Hippocampal formation (tissue), 2 donors: Measurements from ENCODE around the gene HDAC9.

Experiments used
- DNase-seq, 2 donors: peaks; one replicate each; lab custom pipeline; 2025; lab: John Stamatoyannopoulos, UW

The HDAC9 gene

DNA sequence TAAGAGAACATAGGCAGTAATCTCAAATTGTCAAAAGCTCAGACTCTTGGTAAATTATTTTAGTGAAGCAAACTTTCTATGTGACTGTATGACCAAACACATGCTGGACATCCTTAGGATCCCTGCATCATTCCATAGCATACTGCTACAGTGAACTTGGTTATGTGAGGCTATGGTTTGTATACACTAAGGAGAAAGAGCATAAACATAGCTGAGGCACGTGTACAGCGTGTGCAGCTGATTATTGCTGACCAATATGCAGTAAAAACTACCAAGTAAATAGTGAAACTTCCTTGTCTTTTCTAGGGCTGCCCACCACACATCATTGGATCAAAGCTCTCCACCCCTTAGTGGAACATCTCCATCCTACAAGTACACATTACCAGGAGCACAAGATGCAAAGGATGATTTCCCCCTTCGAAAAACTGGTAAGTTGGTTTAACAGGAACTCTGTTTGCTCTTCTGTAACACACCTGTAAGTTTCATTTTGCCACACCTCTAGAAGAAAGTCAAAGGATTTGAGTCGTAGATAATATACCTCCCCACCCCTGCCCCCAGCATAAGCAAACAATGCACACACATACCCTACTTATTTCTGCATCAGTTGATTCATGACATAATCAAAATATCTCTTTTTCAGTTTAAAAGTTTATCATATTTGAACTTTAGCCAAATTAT, 98.2 kb downstream of the HDAC9 start:
- DNase-seq: no peak

DNA sequence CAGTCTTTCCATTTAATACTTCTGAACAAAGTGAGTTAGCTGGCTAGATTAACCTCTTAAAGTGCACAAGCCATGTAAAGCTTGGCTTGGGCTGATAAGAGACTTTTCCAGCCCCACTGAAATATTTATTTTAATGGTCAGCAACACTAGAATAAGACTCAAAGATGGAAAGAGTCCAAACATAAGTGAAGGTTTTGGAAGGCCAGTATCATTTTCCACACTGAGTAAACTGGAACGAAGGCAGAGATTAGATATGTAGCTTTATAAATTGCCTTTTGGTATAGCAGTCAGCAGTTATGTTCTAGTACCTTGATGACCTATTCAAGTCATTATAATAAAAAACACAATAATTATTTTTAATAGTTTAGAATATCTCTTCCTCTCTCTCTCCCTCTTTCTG, 102.2 kb downstream of the HDAC9 start:
- DNase-seq: no peak

DNA sequence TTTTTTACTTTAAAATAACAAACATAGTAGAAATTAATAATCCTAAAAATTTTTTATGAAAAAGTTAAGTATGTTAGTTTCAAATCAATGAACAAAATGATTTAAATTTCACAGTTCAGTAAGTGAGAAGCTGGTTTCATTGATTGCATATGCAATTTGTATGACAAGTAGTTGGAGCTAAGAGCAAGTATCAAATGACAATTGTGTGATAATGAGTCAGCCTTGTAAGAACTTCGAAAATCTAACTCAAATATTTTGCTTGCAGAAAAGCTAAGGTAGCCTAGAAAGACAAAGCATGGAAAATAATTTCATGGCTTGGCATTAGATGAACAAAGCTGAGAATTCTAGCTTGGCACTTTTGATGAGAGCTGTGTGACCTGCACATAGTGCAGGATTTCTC, 111.5 kb downstream of the HDAC9 start:
- no peak for DNase-seq

DNA sequence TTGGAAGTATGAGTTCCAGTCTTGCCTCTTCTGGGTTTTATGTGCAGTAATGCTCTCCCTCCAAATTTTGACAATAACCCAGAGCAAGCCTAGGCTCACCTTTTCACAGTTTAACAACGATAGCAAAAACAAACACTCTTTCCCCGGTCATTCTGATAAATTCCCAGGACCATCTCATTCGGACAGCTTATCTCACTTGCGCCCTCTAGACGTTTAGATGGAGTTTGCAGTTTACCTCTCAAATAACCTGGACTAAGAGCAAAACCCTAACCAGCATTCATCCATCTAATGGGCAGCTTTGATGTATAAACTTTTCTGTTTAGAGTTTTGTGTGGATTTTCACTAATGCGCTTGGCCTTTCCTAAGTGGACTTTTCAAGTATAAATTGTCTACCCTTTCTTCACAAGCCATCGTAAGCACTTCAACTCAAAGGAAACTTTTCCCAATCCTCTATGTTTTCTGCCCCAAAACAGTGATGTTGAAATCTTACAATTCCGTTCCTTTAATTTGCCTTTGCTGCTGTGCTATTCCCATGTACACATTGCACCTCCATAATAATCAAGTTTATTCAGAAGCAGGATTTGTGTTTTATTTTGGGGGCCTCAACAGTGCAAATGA, 114.9 kb downstream of the HDAC9 start:
- no peak for DNase-seq

- DNase-seq: no peak
Observed at GRCh38 chr7:18614841-18615240, 119.3 kb downstream of the HDAC9 start.

- no peak for DNase-seq
Observed at GRCh38 chr7:18619311-18619710, 123.8 kb downstream of the HDAC9 start.

GRCh38 chr7:18623389-18623788, 127.8 kb downstream of the HDAC9 start:
- no peak for DNase-seq

GRCh38 chr7:18624459-18624858, 128.9 kb downstream of the HDAC9 start:
- DNase-seq: no peak

- DNase-seq: no peak
Observed at GRCh38 chr7:18626086-18626485, 130.5 kb downstream of the HDAC9 start.

- no peak for DNase-seq
Observed at GRCh38 chr7:18626717-18627116, 131.2 kb downstream of the HDAC9 start.

DNA sequence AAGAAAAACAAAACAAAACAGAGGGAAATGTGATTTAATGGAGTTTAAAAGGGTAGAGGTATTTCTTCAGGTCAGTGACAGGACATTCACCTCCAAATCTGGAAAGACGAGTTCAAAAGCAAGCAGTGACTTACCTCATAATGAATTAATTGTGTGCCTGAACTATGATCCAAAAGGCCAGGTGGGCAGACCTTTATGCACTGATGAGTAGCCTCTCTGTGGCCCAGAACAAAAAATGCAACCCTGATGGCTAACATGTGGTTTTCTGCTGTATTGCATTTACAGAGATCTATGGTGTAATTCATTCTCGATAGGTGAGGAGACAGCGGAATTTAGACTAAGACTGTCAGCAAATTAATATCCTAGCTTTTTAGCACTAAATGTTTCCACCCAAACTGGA, 142.0 kb downstream of the HDAC9 start:
- DNase-seq: no peak

GRCh38 chr7:18638594-18639452, 143.3 kb downstream of the HDAC9 start:
- peak in 1 of 2 donors; percentile 27 for DNase-seq

DNA sequence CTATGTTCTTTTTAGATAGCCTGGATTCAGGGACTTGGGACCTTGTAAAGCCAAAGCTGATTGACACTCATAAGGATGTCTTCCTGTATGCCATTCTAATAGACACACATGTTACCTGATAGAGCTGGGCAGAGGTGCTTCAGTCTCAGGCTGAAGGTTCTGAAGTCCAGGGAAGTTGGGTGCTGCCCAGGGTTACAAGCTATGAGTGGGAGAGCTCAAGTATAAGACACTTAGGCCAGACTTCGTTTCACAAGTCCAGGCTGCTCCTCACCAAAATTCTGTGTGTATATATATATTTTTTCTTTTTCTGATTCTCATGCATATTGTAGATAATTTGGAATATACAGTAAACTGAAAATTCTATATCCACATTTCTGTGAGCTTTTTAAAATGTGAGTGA, 144.2 kb downstream of the HDAC9 start:
- no peak for DNase-seq

GRCh38 chr7:18644981-18645380, 149.4 kb downstream of the HDAC9 start:
- DNase-seq: no peak

- DNase-seq: no peak
Observed at GRCh38 chr7:18647582-18647981, 152.0 kb downstream of the HDAC9 start.

DNA sequence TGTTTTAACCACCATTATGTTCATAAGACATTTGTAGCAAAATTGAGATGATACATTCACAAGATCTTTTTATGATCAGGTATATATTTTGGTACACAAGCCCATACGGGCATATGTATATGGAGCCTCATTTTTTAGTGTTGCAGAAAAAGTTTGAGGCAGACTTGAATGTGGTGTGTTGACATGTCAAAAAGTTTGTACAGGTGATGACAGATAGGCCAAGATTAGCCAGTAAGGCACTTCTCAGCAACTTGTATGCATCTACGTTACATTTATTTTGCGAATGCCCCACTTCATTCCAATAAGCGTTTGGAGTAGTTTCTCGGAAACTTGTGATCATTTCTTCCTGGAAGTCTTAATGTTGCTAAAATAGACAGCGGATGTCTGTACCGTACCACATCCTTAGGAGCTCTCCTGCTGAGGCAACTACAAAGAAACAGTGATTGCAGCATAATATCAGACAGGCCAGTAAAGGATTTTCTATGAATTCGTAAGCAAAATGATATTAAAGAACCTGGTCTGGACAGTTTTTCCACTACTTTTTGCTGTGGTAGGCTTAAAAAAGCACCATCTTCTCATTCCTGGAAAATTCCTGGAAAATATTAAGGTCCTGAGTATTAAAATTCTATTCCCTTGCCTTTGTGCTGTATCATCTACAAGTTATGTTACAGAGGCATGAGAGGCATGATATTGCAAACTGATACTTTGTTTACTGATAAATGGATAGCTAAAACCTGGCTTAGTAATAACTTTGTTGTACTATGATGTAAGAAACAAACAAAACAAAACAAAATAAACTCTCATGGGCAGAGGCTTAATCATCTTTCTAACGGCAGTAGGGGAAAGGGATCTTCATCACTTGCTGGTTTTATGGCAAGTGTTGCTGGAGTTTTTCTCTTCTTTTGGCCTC, 153.6 kb downstream of the HDAC9 start:
- DNase-seq: no peak

DNA sequence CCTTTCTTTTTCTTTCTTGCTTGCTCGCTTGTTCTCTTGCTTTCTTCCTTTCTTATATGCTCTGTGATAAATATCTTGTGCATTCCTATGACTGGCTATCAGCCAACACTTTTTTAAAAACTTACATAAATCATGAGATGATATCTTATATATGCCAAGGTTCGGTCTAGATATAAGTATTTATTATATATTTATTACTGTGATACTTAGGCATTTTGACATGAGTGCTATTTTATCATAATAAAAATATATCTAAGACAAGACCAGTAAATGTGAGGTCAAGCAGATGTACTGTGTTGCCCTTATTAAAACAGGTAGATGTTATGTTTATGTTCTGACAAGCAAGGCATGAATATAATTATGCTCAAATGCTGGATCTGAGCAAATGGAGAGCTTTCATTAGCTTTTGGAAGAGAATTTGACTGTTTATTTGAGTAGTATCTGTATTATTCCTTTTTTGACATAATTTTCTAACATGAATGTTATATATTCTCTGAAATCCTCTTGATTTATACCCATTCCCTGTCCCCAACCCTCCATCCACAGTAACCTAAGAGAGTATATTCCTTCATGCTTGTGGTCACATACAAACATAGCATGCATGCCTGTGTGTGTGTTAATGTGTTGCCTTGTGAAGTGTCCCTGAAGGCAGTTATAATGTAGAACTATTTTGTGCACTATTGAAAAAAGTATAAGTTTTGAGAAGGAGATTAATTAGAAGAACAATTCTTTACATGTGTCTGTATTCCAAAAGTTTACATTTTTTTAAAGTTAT, 158.0 kb downstream of the HDAC9 start:
- DNase-seq: no peak

DNA sequence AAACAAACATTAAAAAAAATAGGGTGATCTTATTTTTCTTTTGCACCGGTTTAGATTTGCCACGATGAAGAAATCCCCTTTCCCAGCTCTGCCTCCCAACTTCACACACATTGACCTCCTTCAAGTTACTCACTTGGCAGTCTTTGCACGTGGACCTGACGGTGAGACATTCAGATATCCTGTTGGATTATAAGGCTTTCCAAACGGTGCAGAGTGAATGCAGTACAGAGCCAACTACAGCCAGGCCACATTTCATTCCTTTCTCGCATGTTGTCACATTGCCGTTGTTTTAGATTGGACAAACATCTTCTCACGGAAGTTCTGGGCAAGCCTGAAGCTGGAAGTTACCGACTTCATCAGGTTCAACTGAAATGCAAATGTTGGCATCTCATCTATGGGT, 159.2 kb downstream of the HDAC9 start:
- no peak for DNase-seq

DNA sequence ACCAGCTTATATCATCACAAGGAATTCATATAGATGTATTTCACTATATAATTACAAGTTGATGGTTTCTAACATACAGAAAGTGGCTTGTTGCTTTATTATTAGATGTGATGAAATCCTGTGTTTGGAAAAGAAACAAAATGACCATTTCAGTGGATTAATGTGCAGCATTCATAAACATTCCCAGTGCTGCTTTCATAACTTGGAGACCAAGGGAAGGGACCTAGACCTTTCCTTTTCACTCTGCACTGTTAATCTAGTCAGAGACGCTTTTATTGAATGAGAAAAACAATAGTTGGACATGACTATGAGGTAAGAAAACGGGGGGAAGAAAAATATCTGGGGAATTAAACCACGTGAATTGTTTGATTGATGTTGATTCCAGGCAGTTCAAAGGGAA, 160.0 kb downstream of the HDAC9 start:
- no peak for DNase-seq

GRCh38 chr7:18655912-18656311, 160.4 kb downstream of the HDAC9 start:
- no peak for DNase-seq

GRCh38 chr7:18656362-18656761, 160.8 kb downstream of the HDAC9 start:
- no peak for DNase-seq
